Breast epithelium (tissue), 3 donors: ENCODE results near the gene ZNF444.

Experiments
- CTCF ChIP-seq, 3 donors: fragments of 450-650 bp; IDR thresholded peaks; one replicate each; pipeline ENCODE4 v1.5.1; 2016 to 2017; ENCODE audit warnings: antibody characterized with exemption in 3 of 3, mild to moderate bottlenecking in 3 of 3, moderate library complexity in 3 of 3
- POLR2A ChIP-seq: fragments of 450-650 bp; IDR thresholded peaks from one replicate; pipeline ENCODE4 v1.6.1; 2016; ENCODE audit warnings: antibody characterized with exemption, mild to moderate bottlenecking, moderate library complexity
- POLR2AphosphoS5 ChIP-seq, 3 donors: sonication (generic); formaldehyde crosslinking; IDR thresholded peaks; one replicate each; pipeline ENCODE4 v1.6.1; 2017; ENCODE audit warnings: antibody characterized with exemption in 3 of 3

- no peak for TF ChIP-seq CTCF (IDR thresholded peaks at IDR 0.05)
- no peak for TF ChIP-seq POLR2AphosphoS5 (IDR thresholded peaks at IDR 0.05)
- TF ChIP-seq POLR2A: no peak
Measured at GRCh38 chr19:56146904-56147303, 5.8 kb downstream of the ZNF444 start.
